Mesothelial cell of epicardium (in vitro differentiated cells): ENCODE measurements around the gene RPS4Y2. TPM values are rescaled to one million over a fixed set of nuclear protein-coding genes. Genes with fewer than 3 reads are reported as not detected.

Experiments used
- DNase-seq, 2 experiments: peaks; one replicate each; pipeline ENCODE4 v3.0.0; 2021; ENCODE audit warnings: low spot score in 2 of 2; ENCODE audit not compliant: unreplicated experiment in 2 of 2
- H3K27ac Mint-ChIP-seq: 2 replicates; pipeline ENCODE4 v1.8.0; 2021; ENCODE audit warnings: mixed read lengths
- H3K27me3 Mint-ChIP-seq: 2 replicates; pipeline ENCODE4 v1.8.0; 2021; ENCODE audit warnings: low read depth, mixed read lengths
- H3K36me3 Mint-ChIP-seq: 2 replicates; pipeline ENCODE4 v1.8.0; 2021; ENCODE audit warnings: mixed read lengths
- H3K4me1 Mint-ChIP-seq: 2 replicates; pipeline ENCODE4 v1.8.0; 2021; ENCODE audit warnings: mixed read lengths
- H3K4me3 Mint-ChIP-seq: 2 replicates; pipeline ENCODE4 v1.8.0; 2021; ENCODE audit warnings: mild to moderate bottlenecking, moderate library complexity, mixed read lengths
- H3K9me3 Mint-ChIP-seq: 2 replicates; pipeline ENCODE4 v1.8.0; 2021; ENCODE audit warnings: mixed read lengths
- CTCF ChIP-seq: fragments of 200-600 bp; sonication (generic); IDR thresholded peaks from one replicate; pipeline ENCODE4 v1.5.0; 2021; ENCODE audit warnings: antibody characterized with exemption; ENCODE audit not compliant: unreplicated experiment
- total RNA-seq: library from RNA; stranded (reverse); gene quantifications from 3 replicates; pipeline ENCODE4 v1.2.1, GENCODE V29; 2021

Gene RPS4Y2
- total RNA-seq, 1 donor from 2014 or later, result not detected

DNA sequence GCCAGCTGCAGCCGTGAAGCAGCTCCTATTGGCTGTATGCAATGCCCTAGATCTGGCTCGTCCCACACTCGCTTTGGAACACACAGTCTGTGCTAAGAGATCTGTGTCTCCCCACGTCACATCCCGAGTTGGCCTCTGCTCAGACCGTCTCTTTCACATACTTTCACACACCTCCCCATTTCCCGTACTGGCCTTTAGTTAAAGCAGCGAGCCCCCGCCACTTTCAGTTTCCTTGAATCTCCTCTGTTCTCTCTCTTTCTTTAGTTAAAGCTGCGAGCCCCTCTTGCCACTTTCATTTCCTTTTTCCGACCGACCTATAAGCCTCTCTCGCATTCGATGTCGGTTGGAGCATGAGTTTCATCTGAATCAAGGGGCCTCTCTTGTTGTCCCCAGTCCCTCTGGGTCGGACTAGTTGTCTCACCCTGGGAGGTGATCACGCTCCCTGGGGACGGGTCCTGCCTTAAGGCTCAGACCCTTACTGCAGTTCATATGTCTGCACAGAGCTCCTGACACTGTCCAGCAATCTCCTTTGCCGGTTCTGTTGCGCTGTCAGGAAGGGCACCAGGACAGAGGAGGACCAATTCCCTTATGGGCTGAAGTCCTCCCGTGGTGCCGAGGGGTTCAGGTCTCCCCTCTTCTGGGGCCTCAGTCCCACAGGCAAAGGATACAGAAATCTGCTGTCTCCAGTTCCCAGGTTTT lies 42.6 kb downstream of the RPS4Y2 start:
- no peaks in the 10 kb centered on the region for H3K36me3 Mint-ChIP-seq
- H3K27ac Mint-ChIP-seq, result no peak overlapping the region

DNA sequence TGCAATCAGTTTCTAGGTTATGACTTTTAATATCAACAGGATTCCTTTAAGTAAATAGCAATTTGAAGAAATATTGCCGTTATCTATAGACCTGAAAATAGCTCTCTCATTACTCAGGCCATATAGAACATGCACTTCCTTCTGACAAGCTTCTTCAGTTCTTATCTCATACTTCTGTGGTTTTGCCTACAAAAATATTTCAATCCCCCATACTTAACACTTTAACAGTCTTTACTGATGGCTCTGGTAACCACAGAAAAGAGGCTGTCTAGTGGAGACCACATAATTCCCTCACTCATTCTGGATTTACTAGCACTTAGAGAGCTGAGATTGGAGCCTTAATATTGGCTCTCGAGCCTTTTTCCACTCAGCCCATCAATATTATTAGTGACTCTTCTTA lies 46.8 kb downstream of the RPS4Y2 start:
- Mint-ChIP-seq H3K27me3 (no peaks in the 10 kb centered on the region), H3K27ac (no peak overlapping the region)

More for the DNA sequence above, 42.6 kb downstream of the RPS4Y2 start:
- Mint-ChIP-seq H3K27me3 (no peaks in the 10 kb centered on the region), H3K4me3 (no peak overlapping the region), H3K9me3 (no peaks in the 10 kb centered on the region), H3K4me1 (no peaks in the 10 kb centered on the region)
- DNase-seq, result no peak
- no peak for TF ChIP-seq CTCF

DNA sequence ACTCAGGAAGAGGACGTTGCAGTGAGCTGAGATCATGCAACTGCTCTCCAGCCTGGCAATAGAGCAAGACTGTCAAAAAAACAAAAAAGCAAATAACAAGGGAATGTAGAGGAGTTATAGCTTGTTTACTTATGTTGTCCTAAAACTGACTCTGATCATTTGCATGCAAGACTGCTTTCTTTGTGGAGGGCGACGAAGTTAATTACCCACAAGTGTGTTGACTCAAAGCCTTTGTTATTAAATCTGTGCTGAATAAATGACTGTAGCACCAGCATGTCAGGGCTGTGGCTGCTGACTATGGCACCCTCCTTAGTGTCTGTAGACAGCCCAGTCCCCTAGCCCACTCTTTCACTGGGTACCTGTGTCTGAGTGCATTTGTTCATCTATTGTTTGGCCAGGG lies 50.3 kb downstream of the RPS4Y2 start:
- H3K9me3 Mint-ChIP-seq, result no peaks in the 10 kb centered on the region
- no peaks in the 10 kb centered on the region for H3K27me3 Mint-ChIP-seq
- H3K36me3 Mint-ChIP-seq, result no peaks in the 10 kb centered on the region
- no peak overlapping the region for H3K4me3 Mint-ChIP-seq
- no peak overlapping the region for H3K27ac Mint-ChIP-seq
- no peaks in the 10 kb centered on the region for H3K4me1 Mint-ChIP-seq
- no peak for TF ChIP-seq CTCF
- no peak for DNase-seq

More for the DNA sequence above, 46.8 kb downstream of the RPS4Y2 start:
- no peak for TF ChIP-seq CTCF
- no peak for DNase-seq
- no peaks in the 10 kb centered on the region for H3K36me3 Mint-ChIP-seq
- no peaks in the 10 kb centered on the region for H3K9me3 Mint-ChIP-seq
- no peak overlapping the region for H3K4me3 Mint-ChIP-seq
- H3K4me1 Mint-ChIP-seq, result no peaks in the 10 kb centered on the region

GRCh38 chrY:20813459-20813858 lies 57.6 kb downstream of the RPS4Y2 start:
- H3K36me3 Mint-ChIP-seq, result no peaks in the 10 kb centered on the region
- H3K9me3 Mint-ChIP-seq, result no peaks in the 10 kb centered on the region
- no peaks in the 10 kb centered on the region for H3K27me3 Mint-ChIP-seq
- DNase-seq, result no peak
- H3K4me1 Mint-ChIP-seq, result no peaks in the 10 kb centered on the region
- H3K27ac Mint-ChIP-seq, result no peak overlapping the region
- no peak for TF ChIP-seq CTCF
- H3K4me3 Mint-ChIP-seq, result no peak overlapping the region

GRCh38 chrY:20814794-20815193 lies 58.9 kb downstream of the RPS4Y2 start:
- no peak for DNase-seq
- H3K4me1 Mint-ChIP-seq, result no peaks in the 10 kb centered on the region
- H3K27me3 Mint-ChIP-seq, result no peaks in the 10 kb centered on the region
- no peaks in the 10 kb centered on the region for H3K36me3 Mint-ChIP-seq
- H3K9me3 Mint-ChIP-seq, result no peaks in the 10 kb centered on the region
- no peak overlapping the region for H3K27ac Mint-ChIP-seq
- TF ChIP-seq CTCF, result no peak
- no peak overlapping the region for H3K4me3 Mint-ChIP-seq

DNA sequence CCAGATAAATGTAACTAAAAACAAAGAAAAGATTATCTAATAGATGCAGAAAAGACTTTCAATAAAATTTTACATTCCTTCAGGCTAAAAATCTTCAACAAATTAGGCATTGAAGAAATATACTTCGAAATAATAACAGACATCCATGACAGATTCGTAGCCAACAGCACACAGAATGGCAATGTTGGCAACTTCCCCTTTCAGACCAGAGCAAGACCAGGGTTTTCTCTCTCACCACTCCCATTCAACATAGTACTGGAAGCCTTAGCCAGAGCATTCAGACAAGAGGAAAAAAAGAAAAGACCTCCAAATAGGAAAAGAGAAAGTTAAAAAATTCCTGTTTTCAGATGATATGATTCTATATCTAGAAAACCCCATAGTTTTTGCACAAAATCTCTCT lies 61.2 kb downstream of the RPS4Y2 start:
- Mint-ChIP-seq H3K27ac (no peak overlapping the region), H3K4me1 (no peaks in the 10 kb centered on the region), H3K36me3 (no peaks in the 10 kb centered on the region), H3K9me3 (no peaks in the 10 kb centered on the region), H3K4me3 (no peak overlapping the region), H3K27me3 (no peaks in the 10 kb centered on the region)
- no peak for DNase-seq
- TF ChIP-seq CTCF, result no peak
